22Rv1 (cell line): Measurements from ENCODE around the gene PRDM9.

Experiments used
- CTCF ChIP-seq: fragments of 450-650 bp; IDR thresholded peaks from 2 replicates; pipeline ENCODE4 v1.5.1; 2017; ENCODE audit warnings: mild to moderate bottlenecking
- ZFX ChIP-seq: fragments of 450-650 bp; IDR thresholded peaks from 2 replicates; pipeline ENCODE4 v1.6.1; 2017; ENCODE audit warnings: antibody characterized with exemption, borderline replicate concordance

GRCh38 chr5:23473915-23474314 lies 33.5 kb upstream of the PRDM9 start:
- no peak for TF ChIP-seq CTCF
- no peak for TF ChIP-seq ZFX
